MM.1S (cell line): ENCODE measurements around the gene ESPL1.
"Not testable (repeated sequence)": the region's sequence is repeated elsewhere in the genome, so short reads cannot be mapped to it uniquely, and the experiment has no call there.

Experiments
- DNase-seq: peaks from one replicate; pipeline ENCODE4 v3.0.0-alpha.2; 2015
- H2AFZ ChIP-seq: fragments of 300-600 bp; sonication (generic); 2 replicates; pipeline ENCODE4 v1.6.0; 2016; ENCODE audit warnings: antibody characterized with exemption, low read length
- H3F3A ChIP-seq: fragments of 300-600 bp; sonication (generic); 2 replicates; pipeline ENCODE4 v1.6.1; 2016; ENCODE audit warnings: mild to moderate bottlenecking, antibody characterized with exemption, low read length, moderate library complexity, mixed read lengths; ENCODE audit not compliant: insufficient read depth
- H3K27ac ChIP-seq: fragments of 300-600 bp; sonication (generic); 2 replicates; pipeline ENCODE4 v1.5.1; 2016; ENCODE audit warnings: mild to moderate bottlenecking, low read length
- H3K27me3 ChIP-seq: fragments of 300-600 bp; sonication (generic); replicated peaks from 2 replicates; pipeline ENCODE4 v1.6.0; 2016; ENCODE audit warnings: low read length; ENCODE audit not compliant: insufficient read depth
- H3K36me3 ChIP-seq: fragments of 300-600 bp; sonication (generic); replicated peaks from 2 replicates; pipeline ENCODE4 v1.6.1; 2016; ENCODE audit warnings: mild to moderate bottlenecking, low read length, mixed read lengths; ENCODE audit not compliant: insufficient read depth
- H3K4me1 ChIP-seq: fragments of 300-600 bp; sonication (generic); 2 replicates; pipeline ENCODE4 v1.6.1; 2016; ENCODE audit warnings: low read length, mixed read lengths
- H3K4me2 ChIP-seq: fragments of 300-600 bp; sonication (generic); 2 replicates; pipeline ENCODE4 v1.6.0; 2016; ENCODE audit warnings: low read depth, low read length
- H3K4me3 ChIP-seq: fragments of 300-600 bp; sonication (generic); 2 replicates; pipeline ENCODE4 v1.5.1; 2016; ENCODE audit warnings: low read length, mixed read lengths
- H3K79me2 ChIP-seq: fragments of 300-600 bp; sonication (generic); 2 replicates; pipeline ENCODE4 v1.6.1; 2016; ENCODE audit warnings: mixed run types, low read length, mixed read lengths
- H3K9ac ChIP-seq: fragments of 300-600 bp; sonication (generic); 2 replicates; pipeline ENCODE4 v1.6.1; 2016; ENCODE audit warnings: low read length, mixed read lengths
- H3K9me2 ChIP-seq: fragments of 300-600 bp; sonication (generic); replicated peaks from 2 replicates; pipeline ENCODE4 v1.6.1; 2016; ENCODE audit warnings: mild to moderate bottlenecking, low read length, mixed read lengths; ENCODE audit not compliant: insufficient read depth
- H3K9me3 ChIP-seq: fragments of 300-600 bp; sonication (generic); replicated peaks from 2 replicates; pipeline ENCODE4 v1.6.1; 2016; ENCODE audit warnings: mild to moderate bottlenecking, low read length, mixed read lengths; ENCODE audit not compliant: insufficient read depth
- H4K20me1 ChIP-seq: fragments of 300-600 bp; sonication (generic); 2 replicates; pipeline ENCODE4 v1.6.1; 2016; ENCODE audit warnings: mild to moderate bottlenecking, low read length, moderate library complexity, mixed read lengths; ENCODE audit not compliant: insufficient read depth
- EZH2 ChIP-seq: fragments of 300-600 bp; sonication (generic); optimal IDR thresholded peaks from 2 replicates; pipeline ENCODE3; 2017; ENCODE audit warnings: low read depth, mild to moderate bottlenecking, antibody characterized with exemption, low read length, mixed read lengths
- EZH2phosphoT487 ChIP-seq: fragments of 300-600 bp; sonication (generic); IDR thresholded peaks from 2 replicates; pipeline ENCODE4 v1.6.1; 2018; ENCODE audit warnings: antibody characterized with exemption, low read length
- TF ChIP-seq, protein P1 (sequence below): fragments of 300-600 bp; sonication (generic); IDR thresholded peaks from 2 replicates; pipeline ENCODE4 v1.5.1; 2016; ENCODE audit warnings: antibody characterized with exemption, low read length, mixed read lengths

Gene ESPL1

DNA sequence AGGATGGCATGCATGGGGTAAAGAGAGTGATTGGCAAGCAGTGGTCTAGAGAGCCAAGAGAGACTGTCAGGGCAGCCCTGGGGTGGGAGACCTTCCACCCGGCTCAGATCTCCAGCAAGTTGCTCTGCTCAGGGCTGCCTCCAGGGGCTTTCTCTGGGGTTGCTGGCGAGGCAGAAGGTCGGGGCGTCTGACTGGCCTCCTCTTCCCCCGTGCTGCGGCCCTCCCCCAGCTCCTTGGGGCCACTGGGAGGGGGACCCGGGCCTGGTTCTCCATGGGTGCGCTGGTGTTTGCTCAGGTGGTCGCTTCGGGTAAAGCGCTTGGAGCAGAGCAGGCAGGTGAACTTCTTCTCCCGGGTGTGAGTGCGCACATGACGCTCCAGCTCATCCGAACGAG lies 59.9 kb downstream of the ESPL1 start:
- Histone ChIP-seq H3K9me3 (no peaks in the 10 kb centered on the region), H3K27ac (no peak overlapping the region), H2AFZ (no peak overlapping the region), H3K4me2 (no peak overlapping the region), H3K9me2 (no peaks in the 10 kb centered on the region), H3K4me1 (peaks cover 7% of the 10 kb centered on the region), H3K9ac (no peak overlapping the region), H3K4me3 (no peak overlapping the region), H3K36me3 (no peaks in the 10 kb centered on the region), H3K27me3 (no peaks in the 10 kb centered on the region), H3F3A (peaks cover 15% of the 10 kb centered on the region), H4K20me1 (no peaks in the 10 kb centered on the region), H3K79me2 (no peaks in the 10 kb centered on the region)
- TF ChIP-seq, protein P1, sequence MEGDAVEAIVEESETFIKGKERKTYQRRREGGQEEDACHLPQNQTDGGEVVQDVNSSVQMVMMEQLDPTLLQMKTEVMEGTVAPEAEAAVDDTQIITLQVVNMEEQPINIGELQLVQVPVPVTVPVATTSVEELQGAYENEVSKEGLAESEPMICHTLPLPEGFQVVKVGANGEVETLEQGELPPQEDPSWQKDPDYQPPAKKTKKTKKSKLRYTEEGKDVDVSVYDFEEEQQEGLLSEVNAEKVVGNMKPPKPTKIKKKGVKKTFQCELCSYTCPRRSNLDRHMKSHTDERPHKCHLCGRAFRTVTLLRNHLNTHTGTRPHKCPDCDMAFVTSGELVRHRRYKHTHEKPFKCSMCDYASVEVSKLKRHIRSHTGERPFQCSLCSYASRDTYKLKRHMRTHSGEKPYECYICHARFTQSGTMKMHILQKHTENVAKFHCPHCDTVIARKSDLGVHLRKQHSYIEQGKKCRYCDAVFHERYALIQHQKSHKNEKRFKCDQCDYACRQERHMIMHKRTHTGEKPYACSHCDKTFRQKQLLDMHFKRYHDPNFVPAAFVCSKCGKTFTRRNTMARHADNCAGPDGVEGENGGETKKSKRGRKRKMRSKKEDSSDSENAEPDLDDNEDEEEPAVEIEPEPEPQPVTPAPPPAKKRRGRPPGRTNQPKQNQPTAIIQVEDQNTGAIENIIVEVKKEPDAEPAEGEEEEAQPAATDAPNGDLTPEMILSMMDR: no peak
- TF ChIP-seq EZH2phosphoT487 (no peak), EZH2 (no peak)
- no peak for DNase-seq

GRCh38 chr12:53330671-53331070 lies 62.6 kb downstream of the ESPL1 start:
- Histone ChIP-seq H3K4me2 (no peak overlapping the region), H3K9me2 (no peaks in the 10 kb centered on the region), H4K20me1 (no peaks in the 10 kb centered on the region), H3K27ac (no peak overlapping the region), H3K4me1 (no peaks in the 10 kb centered on the region), H3K79me2 (no peaks in the 10 kb centered on the region), H3K36me3 (no peaks in the 10 kb centered on the region), H2AFZ (no peak overlapping the region), H3K9ac (no peak overlapping the region), H3F3A (no peaks in the 10 kb centered on the region), H3K27me3 (peaks cover under 1% of the 10 kb centered on the region; the same call in 1 of the 2 replicates), H3K9me3 (no peaks in the 10 kb centered on the region), H3K4me3 (no peak overlapping the region)
- DNase-seq: no peak
- no peak for TF ChIP-seq EZH2phosphoT487
- TF ChIP-seq EZH2: no peak
- TF ChIP-seq, protein P1: no peak

DNA sequence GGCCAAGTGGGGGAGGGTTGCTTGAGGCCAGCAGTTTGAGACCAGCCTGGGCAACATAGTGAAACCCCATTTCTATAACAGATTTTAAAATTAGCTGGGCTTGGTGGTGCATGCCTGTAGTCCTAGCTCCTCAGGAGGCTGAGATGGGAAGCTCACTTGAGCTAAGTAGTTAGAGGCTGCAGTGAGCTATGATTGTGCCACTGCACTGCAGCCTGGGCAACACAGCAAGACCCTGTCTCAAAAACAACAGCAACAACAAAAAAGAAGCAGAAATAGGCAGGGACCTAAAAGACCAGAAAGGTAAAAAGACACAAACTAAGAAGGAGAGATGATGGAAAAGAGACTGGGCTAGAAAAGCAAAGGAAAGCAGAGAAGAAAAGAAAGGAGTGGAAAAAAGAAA lies 64.2 kb downstream of the ESPL1 start:
- H3K27me3 ChIP-seq, H3K4me2 ChIP-seq, H3F3A ChIP-seq, H2AFZ ChIP-seq, H3K9me3 ChIP-seq, H3K79me2 ChIP-seq, H3K27ac ChIP-seq, H3K9me2 ChIP-seq, DNase-seq, H3K4me3 ChIP-seq, H3K4me1 ChIP-seq, H4K20me1 ChIP-seq, H3K9ac ChIP-seq, H3K36me3 ChIP-seq: not testable (repeated sequence)

DNA sequence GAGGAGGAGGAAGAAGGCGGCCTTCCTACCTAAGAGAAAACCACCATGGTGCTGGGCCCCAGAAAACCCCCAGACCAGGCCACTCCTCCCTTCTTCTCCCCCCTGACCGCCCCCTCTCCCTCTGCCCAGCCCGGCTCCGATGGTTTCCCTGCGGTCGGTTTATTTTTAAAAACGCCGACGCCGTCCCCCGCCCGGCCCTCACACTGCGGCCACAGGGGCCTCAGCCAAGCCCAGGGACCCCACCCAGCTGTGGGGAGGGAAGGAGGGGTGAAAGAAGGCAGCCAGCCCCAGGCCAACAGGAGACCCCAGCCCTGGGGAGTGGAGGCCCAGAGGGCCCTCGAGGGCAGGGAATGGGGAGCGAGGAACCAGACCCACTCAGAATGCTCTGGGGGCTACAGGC lies 64.6 kb downstream of the ESPL1 start:
- no peaks in the 10 kb centered on the region for H3K79me2 ChIP-seq
- DNase-seq: no peak
- H3K9me3 ChIP-seq: no peaks in the 10 kb centered on the region
- no peaks in the 10 kb centered on the region for H3F3A ChIP-seq
- no peak overlapping the region for H3K27ac ChIP-seq
- no peak overlapping the region for H2AFZ ChIP-seq
- no peak overlapping the region for H3K9ac ChIP-seq
- no peaks in the 10 kb centered on the region for H4K20me1 ChIP-seq
- H3K9me2 ChIP-seq: no peaks in the 10 kb centered on the region
- H3K4me2 ChIP-seq: no peak overlapping the region
- TF ChIP-seq, protein P1: no peak
- TF ChIP-seq EZH2: no peak
- TF ChIP-seq EZH2phosphoT487: no peak
- H3K4me3 ChIP-seq: no peak overlapping the region
- H3K36me3 ChIP-seq: no peaks in the 10 kb centered on the region
- peaks cover 4% of the 10 kb centered on the region; the same call in 1 of the 2 replicates for H3K27me3 ChIP-seq
- H3K4me1 ChIP-seq: no peaks in the 10 kb centered on the region
